Measurements from ENCODE around the gene VAV2. TPM values are rescaled to one million over a fixed set of nuclear protein-coding genes. Genes with fewer than 3 reads are reported as not detected.

Gene VAV2
- total RNA-seq, 2 experiments from 2014 or later = 11.0 to 27.8 TPM

DNA sequence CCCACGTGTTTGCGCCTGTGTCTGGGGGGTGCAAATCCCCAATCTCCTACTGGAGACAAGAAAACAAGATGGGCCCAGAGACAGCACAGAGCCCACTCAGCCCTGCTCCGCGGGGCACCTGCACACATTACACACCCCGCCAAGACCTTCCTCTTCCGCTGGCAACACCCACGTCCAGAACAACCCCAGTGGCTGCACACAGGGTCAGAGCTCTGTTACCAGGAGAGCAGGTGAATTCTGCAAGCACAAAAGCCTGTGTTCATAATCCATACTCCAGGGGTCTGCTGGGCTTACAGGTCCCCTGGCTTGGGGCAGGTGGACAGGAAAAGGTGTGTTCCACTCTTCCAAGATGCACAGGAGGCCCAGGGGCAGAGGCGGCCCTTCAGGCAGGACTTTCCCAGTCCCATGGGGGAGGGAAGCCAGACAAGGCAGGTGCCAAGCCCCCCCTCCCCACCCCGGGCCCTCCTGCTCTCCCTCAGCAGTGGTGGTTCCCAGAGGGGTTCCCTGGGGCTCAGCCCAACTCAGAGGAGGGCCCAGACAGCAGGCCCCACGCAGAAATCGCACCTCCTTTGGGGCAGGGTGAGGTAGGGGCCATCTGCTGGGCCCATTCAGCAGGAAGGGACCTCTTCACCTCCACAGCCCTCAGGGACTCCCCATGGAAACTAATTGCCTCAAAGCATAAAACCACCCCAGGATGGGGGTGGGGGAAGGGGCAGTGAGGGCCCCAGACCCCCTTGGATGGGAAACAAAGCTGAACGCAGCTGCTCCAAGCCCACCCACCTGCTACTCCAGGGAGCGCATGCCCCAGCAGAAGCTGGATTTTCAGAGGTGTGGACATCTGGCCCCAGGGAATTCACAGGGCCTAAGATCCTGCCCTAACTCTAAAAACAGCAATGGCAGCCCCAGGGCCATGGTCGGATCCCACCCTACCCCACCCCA lies 105.3 kb downstream of the VAV2 start:
- no peak for DNase-seq (ENCODE audit: low spot score)
- POLR2A ChIA-PET = no interaction called here
- Histone ChIP-seq H3K9me2 (ENCODE audit: insufficient read depth, low read length) (no peaks in the 10 kb centered on the region), H2AFZ (ENCODE audit: low read length) (no peak overlapping the region), H3K4me3 (ENCODE audit: low read depth, low read length, poor library complexity, severe bottlenecking) (no peak overlapping the region), H3K4me1 (ENCODE audit: insufficient read depth, low read length, poor library complexity, severe bottlenecking) (no peaks in the 10 kb centered on the region), H3K4me2 (ENCODE audit: low read length) (no peak overlapping the region), H3K79me2 (ENCODE audit: insufficient read depth, low read depth, low read length) (no peaks in the 10 kb centered on the region), H4K20me1 (ENCODE audit: insufficient read depth, low read length) (no peaks in the 10 kb centered on the region), H3K9me3 (ENCODE audit: low read length) (no peaks in the 10 kb centered on the region), H3K27ac (ENCODE audit: low read depth, low read length, poor library complexity, severe bottlenecking) (no peak overlapping the region), H3K36me3 (ENCODE audit: insufficient read depth, low read length) (no peaks in the 10 kb centered on the region)
- CTCF ChIA-PET (ENCODE audit: unreplicated experiment) = no interaction called here
- no TSS peak for BruUV-seq (replicated peaks)
- intact Hi-C loops (cut with micrococcal nuclease; ENCODE audit: unreplicated experiment) = no loop called here
- TF ChIP-seq, protein P1, sequence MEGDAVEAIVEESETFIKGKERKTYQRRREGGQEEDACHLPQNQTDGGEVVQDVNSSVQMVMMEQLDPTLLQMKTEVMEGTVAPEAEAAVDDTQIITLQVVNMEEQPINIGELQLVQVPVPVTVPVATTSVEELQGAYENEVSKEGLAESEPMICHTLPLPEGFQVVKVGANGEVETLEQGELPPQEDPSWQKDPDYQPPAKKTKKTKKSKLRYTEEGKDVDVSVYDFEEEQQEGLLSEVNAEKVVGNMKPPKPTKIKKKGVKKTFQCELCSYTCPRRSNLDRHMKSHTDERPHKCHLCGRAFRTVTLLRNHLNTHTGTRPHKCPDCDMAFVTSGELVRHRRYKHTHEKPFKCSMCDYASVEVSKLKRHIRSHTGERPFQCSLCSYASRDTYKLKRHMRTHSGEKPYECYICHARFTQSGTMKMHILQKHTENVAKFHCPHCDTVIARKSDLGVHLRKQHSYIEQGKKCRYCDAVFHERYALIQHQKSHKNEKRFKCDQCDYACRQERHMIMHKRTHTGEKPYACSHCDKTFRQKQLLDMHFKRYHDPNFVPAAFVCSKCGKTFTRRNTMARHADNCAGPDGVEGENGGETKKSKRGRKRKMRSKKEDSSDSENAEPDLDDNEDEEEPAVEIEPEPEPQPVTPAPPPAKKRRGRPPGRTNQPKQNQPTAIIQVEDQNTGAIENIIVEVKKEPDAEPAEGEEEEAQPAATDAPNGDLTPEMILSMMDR (conservative IDR thresholded peaks at IDR 0.05; ENCODE audit: low read length) = no peak
- TF ChIP-seq EZH2phosphoT487 (IDR thresholded peaks at IDR 0.05; ENCODE audit: borderline replicate concordance, low read depth, low read length) = no peak

DNA sequence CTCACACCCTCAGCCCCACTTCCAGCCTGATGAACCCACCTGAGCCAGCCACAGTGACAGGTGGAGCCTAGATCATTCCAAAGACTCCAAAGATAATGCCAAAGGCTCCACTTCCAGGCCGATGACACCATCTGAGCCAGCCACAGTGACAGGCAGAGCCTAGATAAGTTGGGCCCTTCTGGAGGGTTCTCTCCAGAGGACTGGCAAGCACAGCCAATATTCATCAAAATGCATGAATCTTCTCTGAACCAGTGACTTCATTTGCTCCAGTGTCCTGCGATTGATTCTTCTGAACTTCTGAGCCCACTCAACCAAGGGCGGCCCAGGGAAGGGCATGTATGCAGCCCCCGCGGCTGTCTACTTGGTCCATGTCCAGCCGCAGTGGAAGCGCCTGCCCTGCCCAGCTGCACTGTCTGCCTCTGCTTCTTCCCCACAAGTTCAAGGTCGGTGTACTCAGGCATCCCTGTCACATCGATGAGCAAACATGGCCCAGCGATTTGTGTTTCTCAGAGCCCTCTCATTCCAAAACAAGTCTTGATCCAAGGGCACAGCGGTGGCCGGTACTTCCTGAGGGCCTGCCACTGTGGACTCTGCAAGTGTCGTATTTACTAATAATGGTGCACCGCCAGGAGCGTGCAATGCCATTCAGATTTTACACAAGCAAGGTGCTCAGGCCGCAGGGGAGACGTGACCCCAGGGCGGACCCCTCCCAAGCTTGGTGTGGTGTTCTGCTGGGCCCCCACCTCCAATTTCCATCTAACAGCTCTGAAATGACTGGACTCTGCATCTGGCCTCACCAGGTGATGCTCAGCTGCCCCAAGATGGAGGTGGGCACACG lies 107.0 kb downstream of the VAV2 start:
- intact Hi-C loops (cut with micrococcal nuclease; ENCODE audit: unreplicated experiment) = no loop called here
- Histone ChIP-seq H3K36me3 (ENCODE audit: insufficient read depth, low read length) (no peaks in the 10 kb centered on the region), H3K4me3 (ENCODE audit: low read depth, low read length, poor library complexity, severe bottlenecking) (no peak overlapping the region), H3K27ac (ENCODE audit: low read depth, low read length, poor library complexity, severe bottlenecking) (no peak overlapping the region), H3K4me1 (ENCODE audit: insufficient read depth, low read length, poor library complexity, severe bottlenecking) (no peaks in the 10 kb centered on the region), H3K9me2 (ENCODE audit: insufficient read depth, low read length) (no peaks in the 10 kb centered on the region), H2AFZ (ENCODE audit: low read length) (no peak overlapping the region), H4K20me1 (ENCODE audit: insufficient read depth, low read length) (no peaks in the 10 kb centered on the region), H3K79me2 (ENCODE audit: insufficient read depth, low read depth, low read length) (no peaks in the 10 kb centered on the region), H3K4me2 (ENCODE audit: low read length) (no peak overlapping the region), H3K9me3 (ENCODE audit: low read length) (no peaks in the 10 kb centered on the region)
- BruUV-seq (replicated peaks) = no TSS peak
- ChIA-PET CTCF (ENCODE audit: unreplicated experiment) (no interaction called here), POLR2A (no interaction called here)
- TF ChIP-seq, protein P1 (conservative IDR thresholded peaks at IDR 0.05; ENCODE audit: low read length) = no peak
- TF ChIP-seq EZH2phosphoT487 (IDR thresholded peaks at IDR 0.05; ENCODE audit: borderline replicate concordance, low read depth, low read length) = no peak
- DNase-seq (ENCODE audit: low spot score) = no peak
